BJ (cell line): ENCODE data around the gene NDUFB6. TPM values are rescaled to one million over a fixed set of nuclear protein-coding genes. Genes with fewer than 3 reads are reported as not detected.

Experiments
- CTCF ChIA-PET: fragments of 350-600 bp; formaldehyde crosslinking; extraction: SDS; loops from one replicate; lab custom pipeline; 2021; ENCODE audit warnings: antibody characterized with exemption, inconsistent platforms; lab: Yijun Ruan, JAX
- POLR2A ChIA-PET: fragments of 300-600 bp; sonication (Branson Sonifier 250); formaldehyde crosslinking; extraction: SDS; loops from one replicate; lab custom pipeline; 2021; ENCODE audit warnings: antibody characterized with exemption; lab: Charles Lee
- DNase-seq: peaks from one replicate; pipeline ENCODE4 v3.0.0-alpha.2; 2011; ENCODE audit warnings: low read depth
- H3K27me3 ChIP-seq: 2 replicates; pipeline ENCODE4 v1.6.0; 2011; ENCODE audit warnings: low read length; ENCODE audit not compliant: control insufficient read depth, insufficient read depth
- H3K36me3 ChIP-seq: 2 replicates; pipeline ENCODE4 v1.5.1; 2011; ENCODE audit warnings: low read length; ENCODE audit not compliant: control insufficient read depth, insufficient read depth
- H3K4me3 ChIP-seq: 2 replicates; pipeline ENCODE4 v1.5.1; 2011; ENCODE audit warnings: low read depth, mild to moderate bottlenecking, control low read depth, low read length
- polyA plus RNA-seq: library from polyadenylated mRNA; depleted of rRNA; stranded (reverse); fragments of >200 nt; gene quantifications from 2 replicates; pipeline ENCODE4 v1.2.3, GENCODE V29; 2011
- TF ChIP-seq, protein P1 (sequence below): IDR thresholded peaks from 2 replicates; pipeline ENCODE4 v1.5.1; 2011; ENCODE audit warnings: low read depth, mild to moderate bottlenecking, control low read depth, inconsistent platforms, low read length, moderate library complexity; ENCODE audit not compliant: insufficient read depth

The NDUFB6 gene
- polyA plus RNA-seq, 1 experiment, result 72.5 TPM

DNA sequence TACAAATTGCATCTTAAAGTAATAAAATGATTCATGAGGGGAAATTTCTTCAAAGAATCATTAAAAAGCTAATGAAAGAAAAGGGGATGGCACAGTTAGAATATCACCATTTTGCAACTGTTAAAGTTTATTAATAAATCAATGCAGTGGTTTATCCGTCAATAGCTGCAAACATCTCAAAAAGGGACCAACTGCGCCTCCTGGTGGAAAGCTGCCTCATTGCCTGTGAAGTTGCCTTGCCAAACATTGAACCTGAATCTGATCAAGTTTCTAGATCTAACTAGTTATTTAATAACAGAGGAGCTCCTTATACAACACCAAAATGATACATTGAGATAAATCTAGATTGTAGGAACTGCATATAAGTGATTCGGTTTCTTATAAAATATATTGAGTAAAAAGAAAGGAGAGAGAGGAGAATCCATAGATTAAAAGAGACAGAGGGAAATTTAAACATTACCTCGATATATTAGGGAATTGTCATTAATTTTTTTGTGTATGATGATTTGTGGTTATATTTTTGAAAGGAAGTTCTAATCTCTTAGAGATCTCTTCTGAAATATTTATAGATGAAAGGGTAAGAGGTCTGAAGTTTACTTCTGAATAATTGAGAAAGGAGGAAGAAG lies 6.9 kb upstream of the NDUFB6 start:
- POLR2A ChIA-PET, result no interaction called here
- H3K4me3 ChIP-seq, result no peak overlapping the region
- H3K36me3 ChIP-seq, result no peaks in the 10 kb centered on the region
- TF ChIP-seq, protein P1, sequence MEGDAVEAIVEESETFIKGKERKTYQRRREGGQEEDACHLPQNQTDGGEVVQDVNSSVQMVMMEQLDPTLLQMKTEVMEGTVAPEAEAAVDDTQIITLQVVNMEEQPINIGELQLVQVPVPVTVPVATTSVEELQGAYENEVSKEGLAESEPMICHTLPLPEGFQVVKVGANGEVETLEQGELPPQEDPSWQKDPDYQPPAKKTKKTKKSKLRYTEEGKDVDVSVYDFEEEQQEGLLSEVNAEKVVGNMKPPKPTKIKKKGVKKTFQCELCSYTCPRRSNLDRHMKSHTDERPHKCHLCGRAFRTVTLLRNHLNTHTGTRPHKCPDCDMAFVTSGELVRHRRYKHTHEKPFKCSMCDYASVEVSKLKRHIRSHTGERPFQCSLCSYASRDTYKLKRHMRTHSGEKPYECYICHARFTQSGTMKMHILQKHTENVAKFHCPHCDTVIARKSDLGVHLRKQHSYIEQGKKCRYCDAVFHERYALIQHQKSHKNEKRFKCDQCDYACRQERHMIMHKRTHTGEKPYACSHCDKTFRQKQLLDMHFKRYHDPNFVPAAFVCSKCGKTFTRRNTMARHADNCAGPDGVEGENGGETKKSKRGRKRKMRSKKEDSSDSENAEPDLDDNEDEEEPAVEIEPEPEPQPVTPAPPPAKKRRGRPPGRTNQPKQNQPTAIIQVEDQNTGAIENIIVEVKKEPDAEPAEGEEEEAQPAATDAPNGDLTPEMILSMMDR, result peak; percentile 95
- no peaks in the 10 kb centered on the region for H3K27me3 ChIP-seq
- CTCF ChIA-PET, result interaction anchor here (0.7 to 13.3 kb wide), 33 partner anchors 10 to 446 kb away, joined by 3 to 492 read pairs (median 4); partner anchors contain the start of genes ACO1, DNAJA1 and RIGI
- DNase-seq, result no peak

GRCh38 chr9:32578976-32579375 lies 6.0 kb upstream of the NDUFB6 start:
- ChIA-PET POLR2A (interaction anchor here (1.2 kb wide), 1 partner anchor 200 kb away, joined by 3 read pairs; no protein-coding TSS in a partner anchor), CTCF (interaction anchor here (0.7 to 13.3 kb wide), 19 partner anchors 11 to 447 kb away, joined by 3 to 492 read pairs (median 6); partner anchors contain the start of genes ACO1 and DNAJA1)
- DNase-seq, result no peak
- no peak overlapping the region for H3K4me3 ChIP-seq
- no peaks in the 10 kb centered on the region for H3K27me3 ChIP-seq
- H3K36me3 ChIP-seq, result no peaks in the 10 kb centered on the region
- TF ChIP-seq, protein P1, result no peak

DNA sequence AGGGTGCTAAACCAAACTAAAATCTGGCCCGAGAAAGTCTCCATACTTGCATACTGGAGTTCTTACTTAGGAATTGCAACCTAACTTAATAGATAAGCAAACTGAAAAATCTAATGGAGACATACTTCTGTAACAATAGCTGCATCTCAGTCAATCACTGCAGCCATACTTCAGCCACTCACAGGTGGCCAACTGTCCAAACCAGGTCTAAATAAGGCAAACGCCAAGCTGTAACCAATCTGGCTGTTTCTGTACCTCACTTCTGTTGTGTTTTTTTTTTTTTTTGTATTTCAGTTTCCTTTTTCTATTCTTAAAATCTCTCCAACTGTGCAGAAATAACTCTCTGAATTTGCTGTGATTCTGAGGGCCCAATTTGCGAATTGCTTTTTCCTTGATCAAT lies 4.4 kb upstream of the NDUFB6 start:
- Histone ChIP-seq H3K4me3 (no peak overlapping the region), H3K27me3 (no peaks in the 10 kb centered on the region), H3K36me3 (no peaks in the 10 kb centered on the region)
- no peak for DNase-seq
- TF ChIP-seq, protein P1, result no peak
- ChIA-PET CTCF (interaction anchor here (3.3 to 13.3 kb wide), 3 partner anchors 11 to 200 kb away, joined by 15 to 492 read pairs (median 50); no protein-coding TSS in a partner anchor), POLR2A (no interaction called here)

DNA sequence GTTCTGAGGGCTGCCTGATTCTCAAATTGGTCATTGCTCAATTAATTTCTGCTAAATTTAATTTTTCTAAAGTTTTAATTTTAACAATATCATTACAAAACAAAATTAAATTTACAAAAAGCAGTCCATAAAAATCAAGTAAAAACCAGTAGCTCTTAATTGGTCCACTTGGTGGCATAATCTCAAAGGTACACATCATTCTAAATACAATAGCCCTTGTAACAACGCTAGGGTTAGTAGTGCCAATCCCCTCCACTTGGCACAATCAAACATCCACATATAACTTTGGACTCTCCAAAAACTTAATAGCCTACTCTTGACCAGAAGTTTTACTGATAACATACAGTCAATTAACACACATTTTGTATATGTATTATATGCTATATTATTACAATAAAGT lies 1.9 kb upstream of the NDUFB6 start:
- ChIA-PET CTCF (interaction anchor here (0.7 to 13.3 kb wide), 3 partner anchors 9 to 198 kb away, joined by 3 to 492 read pairs (median 39); partner anchors contain the start of gene ACO1), POLR2A (no interaction called here)
- no peaks in the 10 kb centered on the region for H3K27me3 ChIP-seq
- DNase-seq, result no peak
- H3K4me3 ChIP-seq, result no peak overlapping the region
- TF ChIP-seq, protein P1, result no peak
- peaks cover 2% of the 10 kb centered on the region; the same call in 1 of the 2 replicates for H3K36me3 ChIP-seq

DNA sequence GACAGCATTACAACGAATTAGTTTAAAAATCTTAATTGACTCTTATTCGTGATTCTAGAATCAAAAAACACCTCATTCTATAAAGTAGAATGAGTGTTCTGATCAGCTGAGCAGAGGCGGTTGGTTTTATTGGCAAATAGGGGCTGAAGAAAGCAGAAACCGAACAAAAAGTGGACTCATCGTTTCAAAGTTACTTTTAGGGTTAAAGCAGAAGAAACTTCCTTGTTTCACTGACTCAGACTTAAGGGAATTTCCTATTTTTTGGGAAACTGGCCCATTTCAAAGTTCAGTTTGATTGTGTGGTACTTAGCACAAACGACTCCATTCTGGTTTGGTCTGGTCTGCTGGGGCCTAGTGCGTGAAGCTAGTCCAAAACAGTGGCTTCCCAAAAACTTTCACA lies 862 bp upstream of the NDUFB6 start:
- Histone ChIP-seq H3K4me3 (no peak overlapping the region), H3K36me3 (peaks cover 5% of the 10 kb centered on the region), H3K27me3 (no peaks in the 10 kb centered on the region)
- ChIA-PET CTCF (interaction anchor here (1.9 to 13.3 kb wide), 4 partner anchors 8 to 197 kb away, joined by 7 to 492 read pairs (median 28); partner anchors contain the start of gene ACO1), POLR2A (interaction anchor here (0.6 kb wide), 1 partner anchor 189 kb away, joined by 3 read pairs; the partner anchor contains the start of gene ACO1)
- TF ChIP-seq, protein P1, result no peak
- DNase-seq, result no peak
